ENCODE results near the gene TACC2. TPM values are rescaled to one million over a fixed set of nuclear protein-coding genes. Genes with fewer than 3 reads are reported as not detected.

The TACC2 gene
- total and polyA plus RNA-seq, 4 donors = 43.3 to 309 (median 127) TPM

DNA sequence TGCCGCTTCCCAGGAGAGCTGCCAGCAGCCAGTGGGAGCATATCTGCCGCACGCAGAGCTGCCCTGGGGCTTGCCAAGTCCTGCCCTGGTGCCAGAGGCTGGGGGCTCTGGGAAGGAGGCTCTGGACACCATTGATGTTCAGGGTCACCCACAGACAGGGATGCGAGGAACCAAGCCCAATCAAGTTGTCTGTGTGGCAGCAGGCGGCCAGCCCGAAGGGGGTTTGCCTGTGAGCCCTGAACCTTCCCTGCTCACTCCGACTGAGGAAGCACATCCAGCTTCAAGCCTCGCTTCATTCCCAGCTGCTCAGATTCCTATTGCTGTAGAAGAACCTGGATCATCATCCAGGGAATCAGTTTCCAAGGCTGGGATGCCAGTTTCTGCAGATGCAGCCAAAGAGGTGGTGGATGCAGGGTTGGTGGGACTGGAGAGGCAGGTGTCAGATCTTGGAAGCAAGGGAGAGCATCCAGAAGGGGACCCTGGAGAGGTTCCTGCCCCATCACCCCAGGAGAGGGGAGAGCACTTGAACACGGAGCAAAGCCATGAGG is 94.6 kb downstream of the TACC2 start:
- Histone ChIP-seq H3K4me1 (ENCODE audit: control insufficient read depth in 5 of 5, insufficient read depth in 5 of 5, low read length in 5 of 5) (peaks cover 0 to 8% (median 0%) of the 10 kb centered on the region in 5 donors), H3K4me3 (no peak overlapping the region), H3K27ac (ENCODE audit: low read depth in 1 of 2, low read length in 1 of 2) (no peak overlapping the region), H3K36me3 (ENCODE audit: control insufficient read depth in 4 of 4, insufficient read depth in 4 of 4, low read length in 4 of 4) (no peaks in the 10 kb centered on the region), H3K9ac (ENCODE audit: insufficient read depth in 1 of 2, low read length in 2 of 2) (no peak overlapping the region), H3K9me3 (ENCODE audit: control insufficient read depth in 4 of 4, insufficient read depth in 3 of 4, low read length in 3 of 4) (peaks cover 0 to 3% (median 0%) of the 10 kb centered on the region in 4 donors), H3K27me3 (ENCODE audit: control insufficient read depth in 3 of 3, insufficient read depth in 3 of 3, low read length in 2 of 3) (no peaks in the 10 kb centered on the region)
- TF ChIP-seq, protein P1, sequence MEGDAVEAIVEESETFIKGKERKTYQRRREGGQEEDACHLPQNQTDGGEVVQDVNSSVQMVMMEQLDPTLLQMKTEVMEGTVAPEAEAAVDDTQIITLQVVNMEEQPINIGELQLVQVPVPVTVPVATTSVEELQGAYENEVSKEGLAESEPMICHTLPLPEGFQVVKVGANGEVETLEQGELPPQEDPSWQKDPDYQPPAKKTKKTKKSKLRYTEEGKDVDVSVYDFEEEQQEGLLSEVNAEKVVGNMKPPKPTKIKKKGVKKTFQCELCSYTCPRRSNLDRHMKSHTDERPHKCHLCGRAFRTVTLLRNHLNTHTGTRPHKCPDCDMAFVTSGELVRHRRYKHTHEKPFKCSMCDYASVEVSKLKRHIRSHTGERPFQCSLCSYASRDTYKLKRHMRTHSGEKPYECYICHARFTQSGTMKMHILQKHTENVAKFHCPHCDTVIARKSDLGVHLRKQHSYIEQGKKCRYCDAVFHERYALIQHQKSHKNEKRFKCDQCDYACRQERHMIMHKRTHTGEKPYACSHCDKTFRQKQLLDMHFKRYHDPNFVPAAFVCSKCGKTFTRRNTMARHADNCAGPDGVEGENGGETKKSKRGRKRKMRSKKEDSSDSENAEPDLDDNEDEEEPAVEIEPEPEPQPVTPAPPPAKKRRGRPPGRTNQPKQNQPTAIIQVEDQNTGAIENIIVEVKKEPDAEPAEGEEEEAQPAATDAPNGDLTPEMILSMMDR (IDR thresholded peaks at IDR 0.05; ENCODE audit: control extremely low read depth, extremely low read depth) = no peak
- WGBS, 2 donors = 89 to 92% methylated on average over 9 of the region's 9 CpGs
- DNase-seq = no peak
- ATAC-seq (ENCODE audit: insufficient read depth, low FRiP score) = no peak

DNA sequence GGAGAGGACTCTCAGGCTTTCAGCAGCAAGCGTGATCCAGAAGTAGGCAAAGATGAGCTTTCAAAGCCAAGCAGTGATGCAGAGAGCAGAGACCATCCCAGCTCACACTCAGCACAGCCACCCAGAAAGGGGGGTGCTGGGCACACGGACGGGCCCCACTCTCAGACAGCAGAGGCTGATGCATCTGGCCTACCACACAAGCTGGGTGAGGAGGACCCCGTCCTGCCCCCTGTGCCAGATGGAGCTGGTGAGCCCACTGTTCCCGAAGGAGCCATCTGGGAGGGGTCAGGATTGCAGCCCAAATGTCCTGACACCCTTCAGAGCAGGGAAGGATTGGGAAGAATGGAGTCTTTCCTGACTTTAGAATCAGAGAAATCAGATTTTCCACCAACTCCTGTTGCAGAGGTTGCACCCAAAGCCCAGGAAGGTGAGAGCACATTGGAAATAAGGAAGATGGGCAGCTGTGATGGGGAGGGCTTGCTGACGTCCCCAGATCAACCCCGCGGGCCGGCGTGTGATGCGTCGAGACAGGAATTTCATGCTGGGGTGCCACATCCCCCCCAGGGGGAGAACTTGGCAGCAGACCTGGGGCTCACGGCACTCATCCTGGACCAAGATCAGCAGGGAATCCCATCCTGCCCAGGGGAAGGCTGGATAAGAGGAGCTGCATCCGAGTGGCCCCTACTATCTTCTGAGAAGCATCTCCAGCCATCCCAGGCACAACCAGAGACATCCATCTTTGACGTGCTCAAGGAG is 95.5 kb downstream of the TACC2 start:
- H3K27me3 ChIP-seq (ENCODE audit: control insufficient read depth in 3 of 3, insufficient read depth in 3 of 3, low read length in 2 of 3) = no peaks in the 10 kb centered on the region
- no peak overlapping the region for H3K4me3 ChIP-seq
- ATAC-seq (ENCODE audit: insufficient read depth, low FRiP score) (no peak), DNase-seq (no peak)
- no peaks in the 10 kb centered on the region for H3K36me3 ChIP-seq (ENCODE audit: control insufficient read depth in 4 of 4, insufficient read depth in 4 of 4, low read length in 4 of 4)
- no peaks in the 10 kb centered on the region for H3K9me3 ChIP-seq (ENCODE audit: control insufficient read depth in 4 of 4, insufficient read depth in 3 of 4, low read length in 3 of 4)
- no peak overlapping the region for H3K9ac ChIP-seq (ENCODE audit: insufficient read depth in 1 of 2, low read length in 2 of 2)
- H3K27ac ChIP-seq (ENCODE audit: low read depth in 1 of 2, low read length in 1 of 2) = no peak overlapping the region
- H3K4me1 ChIP-seq (ENCODE audit: control insufficient read depth in 5 of 5, insufficient read depth in 5 of 5, low read length in 5 of 5) = peaks cover 0 to 3% (median 0%) of the 10 kb centered on the region in 5 donors
- TF ChIP-seq, protein P1 (IDR thresholded peaks at IDR 0.05; ENCODE audit: control extremely low read depth, extremely low read depth) = no peak
- 80 to 82% methylated on average over 15 of the region's 15 CpGs for WGBS, 2 donors

DNA sequence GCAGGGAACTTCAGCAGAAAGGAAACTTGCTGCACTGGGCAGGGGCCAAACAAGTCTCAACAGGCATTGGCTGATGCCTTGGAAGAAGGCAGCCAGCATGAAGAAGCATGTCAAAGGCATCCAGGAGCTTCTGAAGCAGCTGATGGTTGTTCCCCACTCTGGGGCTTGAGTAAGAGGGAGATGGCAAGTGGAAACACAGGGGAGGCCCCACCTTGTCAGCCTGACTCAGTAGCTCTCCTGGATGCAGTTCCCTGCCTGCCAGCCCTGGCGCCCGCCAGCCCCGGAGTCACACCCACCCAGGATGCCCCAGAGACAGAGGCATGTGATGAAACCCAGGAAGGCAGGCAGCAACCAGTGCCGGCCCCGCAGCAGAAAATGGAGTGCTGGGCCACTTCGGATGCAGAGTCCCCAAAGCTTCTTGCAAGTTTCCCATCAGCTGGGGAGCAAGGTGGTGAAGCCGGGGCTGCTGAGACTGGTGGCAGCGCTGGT is 96.5 kb downstream of the TACC2 start:
- TF ChIP-seq, protein P1 (IDR thresholded peaks at IDR 0.05; ENCODE audit: control extremely low read depth, extremely low read depth) = no peak
- 77 to 95% methylated on average over 8 of the region's 8 CpGs for WGBS, 2 donors
- Histone ChIP-seq H3K27ac (ENCODE audit: low read depth in 1 of 2, low read length in 1 of 2) (no peak overlapping the region), H3K36me3 (ENCODE audit: control insufficient read depth in 4 of 4, insufficient read depth in 4 of 4, low read length in 4 of 4) (no peaks in the 10 kb centered on the region), H3K9me3 (ENCODE audit: control insufficient read depth in 4 of 4, insufficient read depth in 3 of 4, low read length in 3 of 4) (no peaks in the 10 kb centered on the region), H3K4me3 (no peak overlapping the region), H3K4me1 (ENCODE audit: control insufficient read depth in 5 of 5, insufficient read depth in 5 of 5, low read length in 5 of 5) (no peaks in the 10 kb centered on the region), H3K9ac (ENCODE audit: insufficient read depth in 1 of 2, low read length in 2 of 2) (no peak overlapping the region), H3K27me3 (ENCODE audit: control insufficient read depth in 3 of 3, insufficient read depth in 3 of 3, low read length in 2 of 3) (no peaks in the 10 kb centered on the region)
- DNase-seq (no peak), ATAC-seq (ENCODE audit: insufficient read depth, low FRiP score) (no peak)

Data from lung (tissue), 12 donors.